ENCODE data around the gene KCNJ12.
"Not testable (repeated sequence)": the region's sequence is repeated elsewhere in the genome, so short reads cannot be mapped to it uniquely, and the experiment has no call there.

KCNJ12 gene

DNA sequence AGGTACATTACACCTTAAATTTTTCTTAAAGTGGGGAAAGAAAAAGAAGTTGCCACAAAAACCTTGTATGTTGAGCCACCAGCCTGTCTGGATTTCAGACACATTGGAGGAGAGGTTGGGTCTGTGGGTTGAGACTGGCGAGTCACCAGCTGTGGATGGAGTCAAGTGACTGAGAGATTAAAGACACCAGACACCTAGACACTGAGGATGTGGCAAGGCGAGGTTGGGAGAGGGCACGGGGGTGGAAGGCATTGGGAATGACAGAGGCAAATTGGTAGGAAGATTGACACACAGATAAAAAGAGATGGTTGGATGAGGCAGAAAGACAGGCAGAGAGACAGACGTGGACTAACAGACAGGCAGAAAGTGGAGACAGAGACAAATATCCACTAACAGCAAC is 49.6 kb downstream of the KCNJ12 start:
- no peak for DNase-seq

DNA sequence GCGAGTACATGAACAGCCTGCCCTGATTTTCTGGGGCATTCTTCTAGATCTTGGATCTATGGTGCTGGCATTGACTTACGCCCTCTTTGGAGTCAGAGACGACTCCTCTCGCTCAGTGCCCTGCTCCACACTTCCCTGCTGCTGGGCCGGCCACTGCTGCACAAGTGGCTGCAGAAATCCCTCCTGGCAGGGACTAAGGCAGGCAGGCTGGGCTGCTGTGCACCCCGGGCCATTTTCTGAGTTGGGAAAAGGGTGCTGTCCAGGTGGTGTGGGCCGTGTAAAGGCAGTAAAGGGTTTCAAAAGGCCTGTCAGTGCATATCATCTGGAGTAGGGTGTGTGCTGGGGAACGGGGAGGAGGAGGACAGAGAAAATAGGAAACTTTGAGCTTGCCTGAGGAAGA is 50.1 kb downstream of the KCNJ12 start:
- DNase-seq: not testable (repeated sequence)

GRCh38 chr17:21426876-21427275 is 50.7 kb downstream of the KCNJ12 start:
- not testable (repeated sequence) for DNase-seq

GRCh38 chr17:21427727-21428126 is 51.6 kb downstream of the KCNJ12 start:
- DNase-seq: not testable (repeated sequence)

DNA sequence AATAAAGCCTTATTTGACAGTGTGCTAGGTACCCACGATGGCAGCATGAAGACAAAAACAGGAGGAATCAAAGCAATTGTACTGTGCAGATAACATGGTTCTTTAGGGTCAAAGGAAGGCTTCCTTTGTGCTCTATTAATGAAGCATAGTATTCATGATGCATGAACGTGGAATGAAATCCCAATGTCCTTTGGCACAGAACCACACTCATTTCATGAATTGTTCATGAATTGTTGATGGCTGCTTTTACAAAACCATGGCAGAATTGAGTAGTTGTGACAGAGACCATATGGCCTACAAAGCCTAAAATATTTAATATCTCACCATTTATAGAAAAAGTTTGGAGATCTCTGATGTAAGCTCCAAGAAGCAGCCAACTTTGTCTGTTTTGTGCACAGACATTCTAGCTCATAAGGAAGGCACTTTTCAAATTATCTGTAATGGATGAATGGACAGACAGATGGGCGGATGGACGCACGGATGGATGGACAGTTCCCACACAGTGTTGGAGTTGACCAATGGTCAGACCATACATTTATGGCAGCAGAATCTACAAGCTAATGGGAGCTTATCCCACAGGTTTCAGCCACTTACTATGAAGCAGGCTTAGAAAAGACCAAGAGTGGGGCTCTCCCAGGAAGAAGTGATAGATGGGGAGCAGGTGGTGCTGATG is 52.7 kb downstream of the KCNJ12 start:
- DNase-seq: not testable (repeated sequence)

GRCh38 chr17:21429921-21430628 is 53.9 kb downstream of the KCNJ12 start:
- not testable (repeated sequence) for DNase-seq

DNA sequence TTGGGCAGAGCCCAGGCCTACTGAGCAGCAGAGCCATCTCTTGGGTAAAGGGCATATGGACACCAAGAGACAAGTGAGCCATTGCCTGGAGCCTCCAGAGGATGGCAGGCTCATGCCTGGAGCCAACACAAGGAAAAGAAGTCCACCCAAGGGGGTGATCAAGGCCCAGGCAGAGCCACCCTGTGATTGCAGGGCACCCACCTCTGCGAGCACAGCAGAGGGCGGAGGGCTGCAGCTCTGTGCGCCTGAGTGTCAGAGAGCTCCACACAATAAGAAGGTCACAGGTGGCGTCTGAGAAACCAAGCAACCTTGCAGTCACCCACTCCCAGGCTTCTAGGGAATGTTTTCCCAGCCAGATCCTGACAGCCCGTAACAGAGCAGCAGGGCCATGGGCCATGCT is 57.8 kb downstream of the KCNJ12 start:
- not testable (repeated sequence) for DNase-seq

DNA sequence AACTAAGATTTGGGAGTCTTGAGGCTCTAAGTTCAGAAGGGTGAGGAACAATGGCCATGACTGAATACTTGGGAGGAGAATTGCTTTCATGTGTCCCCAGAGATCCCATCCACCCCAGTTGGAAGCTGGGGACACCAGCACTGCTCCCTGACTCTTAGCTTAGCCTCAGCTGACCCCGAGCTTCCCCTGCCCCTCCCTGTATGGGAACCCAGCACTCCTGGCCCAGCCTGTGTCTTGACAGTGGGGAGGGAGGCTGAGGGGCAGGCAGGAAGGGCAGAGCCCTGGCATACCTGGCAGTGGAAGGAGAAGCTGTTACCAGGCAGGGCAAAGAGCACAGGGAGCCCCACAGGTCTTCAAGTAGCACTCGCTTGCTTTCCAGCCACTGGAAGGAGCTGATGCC is 58.8 kb downstream of the KCNJ12 start:
- DNase-seq: not testable (repeated sequence)

- DNase-seq: not testable (repeated sequence)
Measured at GRCh38 chr17:21436481-21436880, 60.3 kb downstream of the KCNJ12 start.

GRCh38 chr17:21436883-21437836 is 61.0 kb downstream of the KCNJ12 start:
- DNase-seq: not testable (repeated sequence)

GRCh38 chr17:21438316-21439014 is 62.3 kb downstream of the KCNJ12 start:
- DNase-seq: not testable (repeated sequence)

- not testable (repeated sequence) for DNase-seq
Measured at GRCh38 chr17:21439015-21439336, 62.8 kb downstream of the KCNJ12 start.

GRCh38 chr17:21445091-21445650 is 69.0 kb downstream of the KCNJ12 start:
- DNase-seq: no peak

DNA sequence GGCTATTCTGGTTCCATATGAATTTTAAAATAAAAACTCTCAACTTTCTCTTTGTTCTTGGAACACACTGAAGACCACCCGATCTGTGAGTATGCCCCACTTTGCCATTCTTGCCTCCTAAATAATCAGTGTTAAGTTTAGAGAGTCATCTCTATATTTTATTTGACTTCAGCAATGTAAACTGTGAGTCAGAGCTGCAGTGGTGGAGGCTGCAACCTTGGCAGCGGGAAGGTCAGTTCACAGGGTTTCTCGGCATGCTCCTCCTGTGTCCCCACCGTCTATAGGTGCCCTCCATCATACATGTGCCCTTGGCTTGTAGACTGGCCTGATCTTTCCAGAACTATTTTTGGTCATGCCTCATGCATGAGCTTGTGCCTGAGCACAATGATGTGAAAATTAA is 71.4 kb downstream of the KCNJ12 start:
- DNase-seq: not testable (repeated sequence)

- not testable (repeated sequence) for DNase-seq
Measured at GRCh38 chr17:21449891-21450290, 73.7 kb downstream of the KCNJ12 start.

- no peak for DNase-seq
Measured at GRCh38 chr17:21451975-21452374, 75.8 kb downstream of the KCNJ12 start.

GRCh38 chr17:21452377-21453143 is 76.4 kb downstream of the KCNJ12 start:
- DNase-seq: no peak

- no peak for DNase-seq
Measured at GRCh38 chr17:21453144-21453898, 77.2 kb downstream of the KCNJ12 start.

DNA sequence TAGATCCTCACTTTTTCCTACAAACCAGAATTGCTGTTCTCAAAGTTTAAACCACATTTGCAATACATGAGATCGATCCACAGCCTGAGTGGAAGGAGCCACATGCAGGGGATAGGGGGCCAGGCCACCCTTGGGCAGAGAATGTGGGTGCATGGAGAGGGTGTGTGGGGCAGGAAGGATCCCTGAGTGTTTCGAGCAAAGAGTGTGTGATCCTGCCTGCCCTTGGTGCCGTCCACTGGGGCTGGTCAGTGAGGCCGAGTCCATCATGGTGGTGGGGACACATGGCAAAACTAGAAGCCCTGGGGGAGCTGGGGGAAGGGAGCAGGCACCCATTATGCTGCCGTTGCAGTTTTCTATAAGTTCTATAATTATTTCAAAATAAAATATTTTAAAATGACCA is 77.8 kb downstream of the KCNJ12 start:
- DNase-seq: not testable (repeated sequence)

- DNase-seq: no peak
Measured at GRCh38 chr17:21454441-21454840, 78.3 kb downstream of the KCNJ12 start.

DNA sequence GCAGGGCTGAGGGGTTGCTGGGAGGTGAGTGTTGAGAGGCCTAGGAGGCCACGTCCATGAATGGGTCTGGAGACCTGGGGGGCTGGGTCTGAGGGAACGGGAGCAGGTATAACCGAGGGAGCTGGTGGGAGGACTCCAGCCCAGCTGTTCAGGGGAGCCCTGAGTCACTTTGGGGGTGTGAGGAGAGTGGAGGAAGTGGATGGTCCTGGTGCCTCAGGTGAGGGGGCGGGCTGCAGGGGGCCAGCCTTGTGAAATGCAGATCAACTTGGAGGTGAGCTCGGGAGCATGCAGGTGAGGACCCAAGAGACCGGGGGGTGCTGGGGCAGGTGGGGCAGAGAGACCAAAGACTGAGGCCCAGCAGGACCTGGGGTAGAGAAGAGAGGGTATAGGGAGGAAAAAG is 79.6 kb downstream of the KCNJ12 start:
- no peak for DNase-seq
